ENCODE measurements around the gene R3HCC1L.
A peak's percentile ranks its signal among the peaks of the same experiment; 100 is the strongest.

R3HCC1L gene

GRCh38 chr10:98090822-98091221, 43.6 kb upstream of the R3HCC1L start:
- no peak overlapping the region for H3K27ac ChIP-seq (ENCODE audit: poor library complexity, severe bottlenecking)
- TF ChIP-seq, protein P1, sequence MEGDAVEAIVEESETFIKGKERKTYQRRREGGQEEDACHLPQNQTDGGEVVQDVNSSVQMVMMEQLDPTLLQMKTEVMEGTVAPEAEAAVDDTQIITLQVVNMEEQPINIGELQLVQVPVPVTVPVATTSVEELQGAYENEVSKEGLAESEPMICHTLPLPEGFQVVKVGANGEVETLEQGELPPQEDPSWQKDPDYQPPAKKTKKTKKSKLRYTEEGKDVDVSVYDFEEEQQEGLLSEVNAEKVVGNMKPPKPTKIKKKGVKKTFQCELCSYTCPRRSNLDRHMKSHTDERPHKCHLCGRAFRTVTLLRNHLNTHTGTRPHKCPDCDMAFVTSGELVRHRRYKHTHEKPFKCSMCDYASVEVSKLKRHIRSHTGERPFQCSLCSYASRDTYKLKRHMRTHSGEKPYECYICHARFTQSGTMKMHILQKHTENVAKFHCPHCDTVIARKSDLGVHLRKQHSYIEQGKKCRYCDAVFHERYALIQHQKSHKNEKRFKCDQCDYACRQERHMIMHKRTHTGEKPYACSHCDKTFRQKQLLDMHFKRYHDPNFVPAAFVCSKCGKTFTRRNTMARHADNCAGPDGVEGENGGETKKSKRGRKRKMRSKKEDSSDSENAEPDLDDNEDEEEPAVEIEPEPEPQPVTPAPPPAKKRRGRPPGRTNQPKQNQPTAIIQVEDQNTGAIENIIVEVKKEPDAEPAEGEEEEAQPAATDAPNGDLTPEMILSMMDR (IDR thresholded peaks at IDR 0.05; ENCODE audit: poor library complexity, severe bottlenecking) = no peak
- no peaks in the 10 kb centered on the region for H3K27me3 ChIP-seq (ENCODE audit: insufficient read depth, poor library complexity, severe bottlenecking)
- H3K36me3 ChIP-seq (ENCODE audit: low read depth) = no peaks in the 10 kb centered on the region
- DNase-seq (ENCODE audit: low spot score) (no peak), ATAC-seq (ENCODE audit: low read depth) (no peak)
- no peak overlapping the region for H3K4me3 ChIP-seq (ENCODE audit: severe bottlenecking)
- H3K9me3 ChIP-seq (ENCODE audit: severe bottlenecking) = no peaks in the 10 kb centered on the region
- H3K4me1 ChIP-seq (ENCODE audit: insufficient read depth, poor library complexity, severe bottlenecking) = no peaks in the 10 kb centered on the region

DNA sequence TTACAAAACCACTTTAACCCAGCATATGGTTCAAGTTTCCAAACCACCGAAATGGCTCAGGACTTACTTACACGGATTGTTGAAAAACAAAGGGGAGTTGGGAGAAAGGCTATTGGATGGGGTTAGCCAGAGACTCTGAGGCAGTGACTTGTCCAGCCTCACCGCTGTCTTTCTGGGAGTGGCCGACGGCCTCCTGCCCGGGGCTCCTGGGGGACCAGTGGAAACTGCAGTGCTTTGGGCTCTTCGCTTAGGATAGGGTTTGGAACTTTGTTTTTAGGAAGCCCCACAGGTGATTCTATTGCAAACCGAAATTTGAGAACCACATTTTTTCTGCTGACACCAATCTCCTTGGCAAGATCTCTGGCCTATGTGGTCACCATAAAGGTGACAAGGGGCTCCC, 38.1 kb upstream of the R3HCC1L start:
- Histone ChIP-seq H3K9me3 (ENCODE audit: severe bottlenecking) (no peaks in the 10 kb centered on the region), H3K4me3 (ENCODE audit: severe bottlenecking) (no peak overlapping the region), H3K36me3 (ENCODE audit: low read depth) (no peaks in the 10 kb centered on the region), H3K27me3 (ENCODE audit: insufficient read depth, poor library complexity, severe bottlenecking) (peaks cover 6% of the 10 kb centered on the region), H3K27ac (ENCODE audit: poor library complexity, severe bottlenecking) (no peak overlapping the region), H3K4me1 (ENCODE audit: insufficient read depth, poor library complexity, severe bottlenecking) (no peaks in the 10 kb centered on the region)
- TF ChIP-seq, protein P1 (IDR thresholded peaks at IDR 0.05; ENCODE audit: poor library complexity, severe bottlenecking) = no peak
- DNase-seq (ENCODE audit: low spot score) = no peak
- ATAC-seq (ENCODE audit: low read depth) = no peak

- ATAC-seq (ENCODE audit: low read depth) (no peak), DNase-seq (ENCODE audit: low spot score) (no peak)
- H3K9me3 ChIP-seq (ENCODE audit: severe bottlenecking) = no peaks in the 10 kb centered on the region
- H3K27me3 ChIP-seq (ENCODE audit: insufficient read depth, poor library complexity, severe bottlenecking) = peaks cover 6% of the 10 kb centered on the region
- H3K27ac ChIP-seq (ENCODE audit: poor library complexity, severe bottlenecking) = no peak overlapping the region
- TF ChIP-seq, protein P1 (IDR thresholded peaks at IDR 0.05; ENCODE audit: poor library complexity, severe bottlenecking) = no peak
- H3K36me3 ChIP-seq (ENCODE audit: low read depth) = no peaks in the 10 kb centered on the region
- H3K4me3 ChIP-seq (ENCODE audit: severe bottlenecking) = no peak overlapping the region
- no peaks in the 10 kb centered on the region for H3K4me1 ChIP-seq (ENCODE audit: insufficient read depth, poor library complexity, severe bottlenecking)
Measured at GRCh38 chr10:98096731-98097130, 37.7 kb upstream of the R3HCC1L start.

DNA sequence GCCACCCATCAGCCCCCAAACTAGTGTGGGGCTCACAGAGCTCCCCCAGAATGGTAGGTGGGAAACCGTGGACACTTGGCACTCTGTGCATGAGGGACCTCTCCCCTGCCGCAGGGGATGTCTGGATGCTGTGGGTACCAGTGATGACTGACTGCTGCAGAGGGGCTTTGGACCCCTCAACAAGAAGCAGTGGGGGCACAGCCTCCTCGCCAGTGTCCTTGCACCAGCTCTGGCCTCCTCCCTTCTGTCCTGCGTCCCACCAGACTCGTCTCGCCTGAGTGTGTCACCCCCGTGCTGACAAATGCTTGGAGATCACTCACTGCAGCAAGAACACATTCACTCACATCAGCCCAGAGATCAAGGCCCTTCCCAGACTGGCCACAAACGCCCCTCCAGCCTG, 37.3 kb upstream of the R3HCC1L start:
- no peak overlapping the region for H3K27ac ChIP-seq (ENCODE audit: poor library complexity, severe bottlenecking)
- no peaks in the 10 kb centered on the region for H3K36me3 ChIP-seq (ENCODE audit: low read depth)
- H3K4me1 ChIP-seq (ENCODE audit: insufficient read depth, poor library complexity, severe bottlenecking) = no peaks in the 10 kb centered on the region
- DNase-seq (ENCODE audit: low spot score) (no peak), ATAC-seq (ENCODE audit: low read depth) (no peak)
- H3K9me3 ChIP-seq (ENCODE audit: severe bottlenecking) = no peaks in the 10 kb centered on the region
- H3K4me3 ChIP-seq (ENCODE audit: severe bottlenecking) = no peak overlapping the region
- H3K27me3 ChIP-seq (ENCODE audit: insufficient read depth, poor library complexity, severe bottlenecking) = peaks cover 6% of the 10 kb centered on the region
- TF ChIP-seq, protein P1 (IDR thresholded peaks at IDR 0.05; ENCODE audit: poor library complexity, severe bottlenecking) = no peak

DNA sequence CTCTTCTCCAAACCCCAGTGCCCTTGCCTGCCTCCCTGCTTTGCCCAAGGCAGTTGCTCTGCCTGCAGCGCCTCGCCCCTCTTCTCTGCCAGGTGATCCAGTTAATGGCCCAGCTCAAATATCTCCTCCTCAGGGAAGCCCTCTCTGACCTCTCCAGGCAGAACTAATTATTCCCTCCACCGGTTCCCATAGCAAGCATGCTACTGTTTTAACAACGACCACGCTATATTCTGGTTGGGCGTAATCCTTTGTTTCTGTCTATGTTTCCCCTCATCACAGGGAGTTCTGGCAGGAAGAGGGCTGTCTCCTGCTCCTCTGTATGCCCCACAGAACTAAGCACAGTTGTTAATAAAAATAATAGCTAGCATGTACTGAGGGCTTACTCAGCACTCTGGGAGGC, 36.8 kb upstream of the R3HCC1L start:
- DNase-seq (ENCODE audit: low spot score) = no peak
- TF ChIP-seq, protein P1 (IDR thresholded peaks at IDR 0.05; ENCODE audit: poor library complexity, severe bottlenecking) = no peak
- no peaks in the 10 kb centered on the region for H3K9me3 ChIP-seq (ENCODE audit: severe bottlenecking)

More for the DNA sequence above, 36.8 kb upstream of the R3HCC1L start:
- no peaks in the 10 kb centered on the region for H3K36me3 ChIP-seq (ENCODE audit: low read depth)
- H3K27ac ChIP-seq (ENCODE audit: poor library complexity, severe bottlenecking) = no peak overlapping the region
- peak; percentile 25; the same call in 2 of the 3 replicates for ATAC-seq (ENCODE audit: low read depth)
- no peaks in the 10 kb centered on the region for H3K4me1 ChIP-seq (ENCODE audit: insufficient read depth, poor library complexity, severe bottlenecking)
- peaks cover 6% of the 10 kb centered on the region for H3K27me3 ChIP-seq (ENCODE audit: insufficient read depth, poor library complexity, severe bottlenecking)
- no peak overlapping the region for H3K4me3 ChIP-seq (ENCODE audit: severe bottlenecking)
